GM12865 (cell line): ENCODE data around the gene ENO4.

ENCODE experiments used
- DNase-seq: peaks from one replicate; pipeline ENCODE4 v3.0.0; 2010; ENCODE audit warnings: low read depth
- H3K4me3 ChIP-seq: 2 replicates; pipeline ENCODE4 v1.5.1; 2011; ENCODE audit warnings: mild to moderate bottlenecking, low read depth, low read length, control low read depth
- TF ChIP-seq, protein P1 (sequence below): IDR thresholded peaks from 2 replicates; pipeline ENCODE4 v1.5.1; 2011; ENCODE audit warnings: low read length, control low read depth, low read depth, inconsistent platforms; ENCODE audit not compliant: insufficient read depth; ENCODE audit errors: missing control alignments

ENO4 gene

DNA sequence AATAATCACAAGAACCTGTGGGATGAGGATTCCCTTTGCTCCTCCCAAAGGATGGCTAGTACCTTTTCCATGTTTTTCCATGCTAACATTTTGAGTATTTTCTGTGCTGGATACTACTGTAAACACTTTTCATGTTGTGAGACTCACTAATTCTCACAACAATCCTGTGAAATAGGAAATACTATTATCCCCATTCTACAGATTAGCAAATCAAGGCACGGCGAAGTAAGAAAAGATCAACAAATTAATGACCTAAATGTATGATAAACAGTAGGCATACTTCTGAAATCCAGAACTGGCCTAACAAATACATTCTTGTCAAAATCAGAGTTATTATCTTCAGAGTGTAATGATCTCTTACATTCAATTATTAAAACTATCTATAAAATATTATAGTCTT, 69.3 kb downstream of the ENO4 start:
- H3K4me3 ChIP-seq = no peak overlapping the region

GRCh38 chr10:116919164-116919563, 69.9 kb downstream of the ENO4 start:
- DNase-seq = no peak
- H3K4me3 ChIP-seq = no peak overlapping the region
- TF ChIP-seq, protein P1, sequence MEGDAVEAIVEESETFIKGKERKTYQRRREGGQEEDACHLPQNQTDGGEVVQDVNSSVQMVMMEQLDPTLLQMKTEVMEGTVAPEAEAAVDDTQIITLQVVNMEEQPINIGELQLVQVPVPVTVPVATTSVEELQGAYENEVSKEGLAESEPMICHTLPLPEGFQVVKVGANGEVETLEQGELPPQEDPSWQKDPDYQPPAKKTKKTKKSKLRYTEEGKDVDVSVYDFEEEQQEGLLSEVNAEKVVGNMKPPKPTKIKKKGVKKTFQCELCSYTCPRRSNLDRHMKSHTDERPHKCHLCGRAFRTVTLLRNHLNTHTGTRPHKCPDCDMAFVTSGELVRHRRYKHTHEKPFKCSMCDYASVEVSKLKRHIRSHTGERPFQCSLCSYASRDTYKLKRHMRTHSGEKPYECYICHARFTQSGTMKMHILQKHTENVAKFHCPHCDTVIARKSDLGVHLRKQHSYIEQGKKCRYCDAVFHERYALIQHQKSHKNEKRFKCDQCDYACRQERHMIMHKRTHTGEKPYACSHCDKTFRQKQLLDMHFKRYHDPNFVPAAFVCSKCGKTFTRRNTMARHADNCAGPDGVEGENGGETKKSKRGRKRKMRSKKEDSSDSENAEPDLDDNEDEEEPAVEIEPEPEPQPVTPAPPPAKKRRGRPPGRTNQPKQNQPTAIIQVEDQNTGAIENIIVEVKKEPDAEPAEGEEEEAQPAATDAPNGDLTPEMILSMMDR = no peak

More for the DNA sequence above, 69.3 kb downstream of the ENO4 start:
- TF ChIP-seq, protein P1 = no peak
- DNase-seq = no peak

DNA sequence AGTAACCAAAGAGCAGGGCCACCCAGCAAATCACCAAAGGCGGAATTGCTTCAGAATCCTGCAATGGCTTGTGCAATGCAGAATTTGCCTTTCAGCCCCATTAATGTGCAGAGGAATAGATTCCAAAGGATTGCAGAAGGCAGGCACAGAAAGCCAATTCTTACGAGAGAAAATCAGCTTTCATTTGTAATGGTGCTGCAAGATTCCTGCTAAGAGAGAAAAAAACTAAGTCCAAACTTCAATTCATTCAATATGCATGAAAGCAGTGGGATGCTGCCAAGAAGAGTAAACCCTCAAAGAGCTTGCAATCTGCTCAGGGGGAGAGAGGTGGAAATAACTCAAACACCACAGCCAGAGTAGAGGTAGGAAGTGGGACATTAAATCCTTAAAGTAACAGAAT, 70.4 kb downstream of the ENO4 start:
- DNase-seq = no peak
- H3K4me3 ChIP-seq = no peak overlapping the region
- TF ChIP-seq, protein P1 = no peak

DNA sequence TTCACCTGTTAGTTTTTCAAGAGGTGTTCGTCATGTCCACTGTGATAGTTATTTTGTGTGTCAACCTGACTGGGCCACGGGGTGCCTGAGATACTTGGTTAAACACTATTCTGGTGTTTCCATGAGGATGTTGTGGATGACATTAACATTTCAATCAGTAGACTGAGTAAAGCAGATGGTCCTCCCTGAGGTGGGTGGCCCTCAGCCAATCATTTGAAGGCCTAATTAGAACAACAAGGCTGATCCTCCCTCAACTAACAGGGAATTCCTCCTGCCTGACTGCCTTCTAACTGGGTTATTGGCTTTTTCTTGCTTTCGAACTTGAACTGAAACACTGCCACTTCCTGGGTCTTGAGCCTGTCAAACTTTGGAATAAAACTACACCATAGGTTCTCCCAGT, 75.8 kb downstream of the ENO4 start:
- DNase-seq = no peak
- no peak overlapping the region for H3K4me3 ChIP-seq
- TF ChIP-seq, protein P1 = no peak

- no peak overlapping the region for H3K4me3 ChIP-seq
- TF ChIP-seq, protein P1 = no peak
- DNase-seq = no peak
These were observed 77.1 kb downstream of the ENO4 start for GRCh38 chr10:116926426-116926825.

DNA sequence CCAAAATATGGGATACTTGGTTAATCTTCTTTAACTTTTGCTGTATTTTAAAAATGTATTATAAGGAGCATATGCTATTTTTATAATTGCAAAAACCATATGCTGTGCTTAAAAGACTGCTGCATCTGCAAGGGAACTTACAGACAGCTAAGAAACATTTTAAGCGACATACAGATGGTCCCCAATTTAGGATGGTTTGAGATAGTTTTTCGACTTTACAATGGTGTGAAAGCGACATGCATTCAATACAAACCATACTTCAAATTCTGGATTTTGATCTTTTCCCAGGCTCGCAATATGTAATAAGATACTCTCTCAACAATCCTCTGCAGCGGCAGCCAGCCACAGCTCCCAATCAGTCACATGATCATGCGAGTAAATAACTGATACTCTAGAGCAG, 82.5 kb downstream of the ENO4 start:
- TF ChIP-seq, protein P1 = no peak

More for the DNA sequence above, 82.5 kb downstream of the ENO4 start:
- no peak overlapping the region for H3K4me3 ChIP-seq
- no peak for DNase-seq
